GM18861 (cell line): ENCODE results near the gene TLCD3B.
"Not testable (repeated sequence)": the region's sequence is repeated elsewhere in the genome, so short reads cannot be mapped to it uniquely, and the experiment has no call there.

Experiments
- ATAC-seq: cut with Tn5 transposase; IDR thresholded peaks from one replicate; pipeline ENCODE4 v1.9.1; 2021; ENCODE audit not compliant: unreplicated experiment

The TLCD3B gene

GRCh38 chr16:30060836-30061554 lies 29.9 kb upstream of the TLCD3B start:
- no peak for ATAC-seq

GRCh38 chr16:30060346-30060745 lies 29.3 kb upstream of the TLCD3B start:
- ATAC-seq, result no peak

- no peak for ATAC-seq
These were observed 24.0 kb upstream of the TLCD3B start for GRCh38 chr16:30054959-30055553.

- ATAC-seq, result no peak
These were observed 23.4 kb upstream of the TLCD3B start for GRCh38 chr16:30054451-30054850.

GRCh38 chr16:30053376-30054015 lies 22.4 kb upstream of the TLCD3B start:
- ATAC-seq, result no peak

- ATAC-seq, result peak; percentile 59
These were observed 21.8 kb upstream of the TLCD3B start for GRCh38 chr16:30052671-30053372.

- ATAC-seq, result no peak
These were observed 20.4 kb upstream of the TLCD3B start for GRCh38 chr16:30051518-30051917.

- no peak for ATAC-seq
These were observed 18.8 kb upstream of the TLCD3B start for GRCh38 chr16:30049871-30050270.

GRCh38 chr16:30046588-30046987 lies 15.5 kb upstream of the TLCD3B start:
- no peak for ATAC-seq

- ATAC-seq, result no peak
These were observed 15.1 kb upstream of the TLCD3B start for GRCh38 chr16:30046178-30046577.

- ATAC-seq, result no peak
These were observed 10.8 kb upstream of the TLCD3B start for GRCh38 chr16:30041841-30042240.

GRCh38 chr16:30040690-30041089 lies 9.6 kb upstream of the TLCD3B start:
- not testable (repeated sequence) for ATAC-seq

- ATAC-seq, result no peak
These were observed 9.2 kb upstream of the TLCD3B start for GRCh38 chr16:30040221-30040620.

GRCh38 chr16:30033270-30033669 lies 2.2 kb upstream of the TLCD3B start:
- ATAC-seq, result no peak

GRCh38 chr16:30032083-30032819 lies 1.2 kb upstream of the TLCD3B start:
- no peak for ATAC-seq

- no peak for ATAC-seq
These were observed 427 bp upstream of the TLCD3B start for GRCh38 chr16:30031477-30031918.

GRCh38 chr16:30030011-30030685 lies 923 bp downstream of the TLCD3B start:
- no peak for ATAC-seq

- ATAC-seq, result no peak
These were observed 2.5 kb downstream of the TLCD3B start for GRCh38 chr16:30028438-30029076.

- ATAC-seq, result no peak
These were observed 3.3 kb downstream of the TLCD3B start for GRCh38 chr16:30027588-30028437.
